OCI-LY1 (cell line): ENCODE data around the gene CCSAP.

ENCODE experiments used
- H2AFZ ChIP-seq: fragments of 200-600 bp; sonication (generic), shearing (Covaris generic); 2 replicates; pipeline ENCODE4 v1.6.0; 2014; ENCODE audit warnings: antibody characterized with exemption, mild to moderate bottlenecking, low read length
- H3F3A ChIP-seq: fragments of 200-600 bp; sonication (generic), shearing (Covaris generic); 2 replicates; pipeline ENCODE4 v1.6.0; 2014; ENCODE audit warnings: mild to moderate bottlenecking, antibody characterized with exemption, low read length, moderate library complexity; ENCODE audit not compliant: insufficient read depth
- H3K27ac ChIP-seq: fragments of 200-600 bp; sonication (generic); 2 replicates; pipeline ENCODE4 v1.5.1; 2014; ENCODE audit warnings: low read length, mixed run types, mild to moderate bottlenecking, low read depth; ENCODE audit not compliant: poor library complexity, severe bottlenecking
- H3K27me3 ChIP-seq: fragments of 200-600 bp; sonication (generic); 2 replicates; pipeline ENCODE4 v1.6.0; 2014; ENCODE audit warnings: antibody characterized with exemption, mild to moderate bottlenecking, low read length, moderate library complexity; ENCODE audit not compliant: insufficient read depth
- H3K36me3 ChIP-seq: fragments of 200-600 bp; sonication (generic); 2 replicates; pipeline ENCODE4 v1.6.1; 2014; ENCODE audit warnings: mild to moderate bottlenecking, antibody characterized with exemption, low read length, moderate library complexity, mixed read lengths; ENCODE audit not compliant: insufficient read depth
- H3K4me1 ChIP-seq: fragments of 200-600 bp; sonication (generic); 2 replicates; pipeline ENCODE4 v1.5.1; 2014; ENCODE audit warnings: mild to moderate bottlenecking, low read length, moderate library complexity; ENCODE audit not compliant: insufficient read depth, severe bottlenecking
- H3K4me2 ChIP-seq: fragments of 200-600 bp; sonication (generic), shearing (Covaris generic); 2 replicates; pipeline ENCODE4 v1.6.1; 2014; ENCODE audit warnings: low read length
- H3K4me3 ChIP-seq: fragments of 200-600 bp; sonication (generic); 2 replicates; pipeline ENCODE4 v1.5.1; 2014; ENCODE audit warnings: low read length, low read depth, mild to moderate bottlenecking, mixed read lengths; ENCODE audit not compliant: poor library complexity, severe bottlenecking
- H3K79me2 ChIP-seq: fragments of 200-600 bp; shearing (Covaris generic); 2 replicates; pipeline ENCODE4 v1.6.1; 2016; ENCODE audit warnings: mixed run types, low read length, mixed read lengths; ENCODE audit not compliant: insufficient read depth
- H3K9ac ChIP-seq: fragments of 200-600 bp; sonication (generic), shearing (Covaris generic); 2 replicates; pipeline ENCODE4 v1.6.1; 2014; ENCODE audit warnings: mild to moderate bottlenecking, low read length, mixed read lengths
- H3K9me2 ChIP-seq: fragments of 200-600 bp; sonication (generic), shearing (Covaris generic); 2 replicates; pipeline ENCODE4 v1.6.1; 2014; ENCODE audit warnings: low read depth, mild to moderate bottlenecking, low read length, mixed read lengths
- H3K9me3 ChIP-seq: fragments of 200-600 bp; shearing (Covaris generic); 2 replicates; pipeline ENCODE4 v1.6.1; 2014; ENCODE audit warnings: low read length, mixed read lengths
- H4K20me1 ChIP-seq: fragments of 200-600 bp; sonication (generic), shearing (Covaris generic); 2 replicates; pipeline ENCODE4 v1.6.0; 2016; ENCODE audit warnings: mild to moderate bottlenecking, low read length; ENCODE audit not compliant: insufficient read depth
- EZH2 ChIP-seq: fragments of 200-600 bp; sonication (generic), shearing (Covaris generic); IDR thresholded peaks from 2 replicates; pipeline ENCODE4 v1.8.0; 2017; ENCODE audit warnings: borderline replicate concordance, mixed run types, mild to moderate bottlenecking, antibody characterized with exemption, low read length, moderate library complexity, mixed read lengths
- TF ChIP-seq, protein P1 (sequence below): fragments of 200-600 bp; sonication (generic), shearing (Covaris generic); IDR thresholded peaks from 2 replicates; pipeline ENCODE4 v1.5.1; 2017; ENCODE audit warnings: mild to moderate bottlenecking, antibody characterized with exemption, low read length, moderate library complexity, mixed read lengths

Gene CCSAP

DNA sequence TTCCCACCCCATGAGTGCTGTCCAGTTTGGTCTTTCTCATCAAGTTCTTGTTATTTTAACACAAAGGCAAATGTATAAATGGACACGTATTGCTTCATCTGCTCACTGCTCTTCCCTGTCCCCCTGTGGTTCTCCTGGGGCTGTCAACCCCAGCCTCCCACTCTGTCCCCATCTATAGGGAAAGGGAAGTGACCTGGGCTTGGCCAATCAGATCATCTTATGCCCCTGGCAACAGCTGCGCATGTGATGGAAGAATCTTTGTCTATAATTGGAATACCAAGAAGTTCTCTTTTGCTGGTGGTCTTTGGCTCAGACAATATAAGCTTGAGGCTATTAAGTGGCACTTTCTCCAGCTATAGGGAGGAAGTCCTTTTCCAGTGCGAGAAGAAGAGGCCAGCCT is 4.7 kb upstream of the CCSAP start:
- H3K9ac ChIP-seq, result no peak overlapping the region
- H3K4me1 ChIP-seq, result peaks cover 24% of the 10 kb centered on the region
- no peaks in the 10 kb centered on the region for H3K9me3 ChIP-seq
- H3K4me2 ChIP-seq, result no peak overlapping the region
- TF ChIP-seq, protein P1, sequence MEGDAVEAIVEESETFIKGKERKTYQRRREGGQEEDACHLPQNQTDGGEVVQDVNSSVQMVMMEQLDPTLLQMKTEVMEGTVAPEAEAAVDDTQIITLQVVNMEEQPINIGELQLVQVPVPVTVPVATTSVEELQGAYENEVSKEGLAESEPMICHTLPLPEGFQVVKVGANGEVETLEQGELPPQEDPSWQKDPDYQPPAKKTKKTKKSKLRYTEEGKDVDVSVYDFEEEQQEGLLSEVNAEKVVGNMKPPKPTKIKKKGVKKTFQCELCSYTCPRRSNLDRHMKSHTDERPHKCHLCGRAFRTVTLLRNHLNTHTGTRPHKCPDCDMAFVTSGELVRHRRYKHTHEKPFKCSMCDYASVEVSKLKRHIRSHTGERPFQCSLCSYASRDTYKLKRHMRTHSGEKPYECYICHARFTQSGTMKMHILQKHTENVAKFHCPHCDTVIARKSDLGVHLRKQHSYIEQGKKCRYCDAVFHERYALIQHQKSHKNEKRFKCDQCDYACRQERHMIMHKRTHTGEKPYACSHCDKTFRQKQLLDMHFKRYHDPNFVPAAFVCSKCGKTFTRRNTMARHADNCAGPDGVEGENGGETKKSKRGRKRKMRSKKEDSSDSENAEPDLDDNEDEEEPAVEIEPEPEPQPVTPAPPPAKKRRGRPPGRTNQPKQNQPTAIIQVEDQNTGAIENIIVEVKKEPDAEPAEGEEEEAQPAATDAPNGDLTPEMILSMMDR, result no peak
- TF ChIP-seq EZH2, result no peak
- H3K79me2 ChIP-seq, result no peaks in the 10 kb centered on the region
- H3F3A ChIP-seq, result no peaks in the 10 kb centered on the region
- H4K20me1 ChIP-seq, result no peaks in the 10 kb centered on the region
- no peak overlapping the region for H2AFZ ChIP-seq
- no peaks in the 10 kb centered on the region for H3K9me2 ChIP-seq
- no peak overlapping the region for H3K27ac ChIP-seq
- H3K27me3 ChIP-seq, result peaks cover 6% of the 10 kb centered on the region; the same call in 1 of the 2 replicates
- no peaks in the 10 kb centered on the region; the same call in 1 of the 2 replicates for H3K36me3 ChIP-seq
- H3K4me3 ChIP-seq, result no peak overlapping the region

DNA sequence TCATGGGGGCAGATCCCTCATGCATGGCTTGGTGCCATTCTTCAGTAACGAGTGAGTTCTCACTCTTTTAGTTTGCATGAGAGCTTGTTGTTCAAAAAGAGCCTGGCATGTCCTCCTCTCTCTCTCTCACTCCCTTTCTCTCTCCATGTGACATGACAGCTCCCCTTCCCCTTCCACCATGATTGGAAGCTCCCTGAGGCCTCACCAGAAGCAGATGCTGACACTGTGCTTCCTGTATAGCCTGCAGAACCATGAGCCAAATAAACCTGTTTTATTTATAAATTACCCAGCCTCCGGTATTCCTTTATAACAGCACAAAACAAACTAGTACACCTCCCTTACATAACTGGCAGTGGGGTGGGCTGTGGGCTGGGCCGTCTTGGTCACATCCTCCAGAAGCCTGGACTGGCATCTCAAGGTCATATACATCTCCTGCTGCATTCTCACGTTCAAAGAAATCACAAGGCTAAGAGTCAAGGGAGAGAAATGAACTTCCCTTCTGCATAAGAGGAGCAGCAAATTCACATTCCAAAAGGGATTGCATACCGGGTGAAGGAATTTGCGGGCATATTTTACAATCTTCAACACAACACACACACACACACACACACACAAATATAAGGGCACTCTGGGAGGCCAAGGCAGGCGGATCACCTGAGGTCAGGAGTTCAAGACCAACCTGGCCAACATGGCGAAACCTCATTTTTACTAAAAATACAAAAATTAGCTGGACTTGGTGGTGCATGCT is 2.3 kb upstream of the CCSAP start:
- H3K9me3 ChIP-seq, result no peaks in the 10 kb centered on the region
- H3K9ac ChIP-seq, result no peak overlapping the region
- no peaks in the 10 kb centered on the region for H4K20me1 ChIP-seq
- TF ChIP-seq, protein P1, result no peak
- TF ChIP-seq EZH2, result no peak
- 0 out of 2 replicates have a peak, but pooled peaks cover 2% of the 10 kb centered on the region for H3K79me2 ChIP-seq
- H3K9me2 ChIP-seq, result no peaks in the 10 kb centered on the region
- no peak overlapping the region for H2AFZ ChIP-seq
- no peak overlapping the region for H3K4me2 ChIP-seq
- no peak overlapping the region for H3K27ac ChIP-seq
- H3F3A ChIP-seq, result no peaks in the 10 kb centered on the region
- no peaks in the 10 kb centered on the region; the same call in 1 of the 2 replicates for H3K36me3 ChIP-seq
- peaks cover 6% of the 10 kb centered on the region; the same call in 1 of the 2 replicates for H3K27me3 ChIP-seq
- peaks cover 29% of the 10 kb centered on the region for H3K4me1 ChIP-seq
- H3K4me3 ChIP-seq, result no peak overlapping the region

DNA sequence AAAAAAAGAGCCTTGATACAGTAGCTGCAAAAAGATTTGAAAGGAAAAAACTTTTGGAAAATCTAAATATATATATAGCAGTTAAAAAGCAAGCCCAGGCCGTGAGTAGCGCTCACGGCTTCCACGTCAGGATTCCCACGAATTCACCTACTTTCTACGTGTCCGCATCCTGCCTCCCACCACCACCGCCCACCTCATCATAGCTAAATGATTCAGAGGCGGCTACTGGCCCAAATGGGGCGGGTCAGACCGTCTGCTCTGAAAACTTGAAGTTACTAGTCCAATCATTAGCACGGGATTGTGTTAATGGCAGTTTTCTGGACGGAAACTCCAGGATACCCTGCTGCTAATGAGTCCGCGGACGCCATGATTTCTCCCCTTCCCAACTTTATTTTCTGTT is 1.3 kb upstream of the CCSAP start:
- no peak for TF ChIP-seq EZH2
- TF ChIP-seq, protein P1, result no peak
- no peaks in the 10 kb centered on the region for H3F3A ChIP-seq
- H2AFZ ChIP-seq, result no peak overlapping the region
- peaks cover 6% of the 10 kb centered on the region; the same call in 1 of the 2 replicates for H3K27me3 ChIP-seq
- H3K79me2 ChIP-seq, result peaks cover 10% of the 10 kb centered on the region
- no peaks in the 10 kb centered on the region for H3K9me3 ChIP-seq
- H3K4me1 ChIP-seq, result peaks cover 30% of the 10 kb centered on the region
- 0 out of 2 replicates have a peak overlapping the region, but pooled peaks have one; percentile 68 for H3K4me2 ChIP-seq
- H3K4me3 ChIP-seq, result no peak overlapping the region
- H3K36me3 ChIP-seq, result no peaks in the 10 kb centered on the region; the same call in 1 of the 2 replicates
- H3K27ac ChIP-seq, result no peak overlapping the region
- H3K9ac ChIP-seq, result no peak overlapping the region
- no peaks in the 10 kb centered on the region for H3K9me2 ChIP-seq
- no peaks in the 10 kb centered on the region for H4K20me1 ChIP-seq
